Measurements from ENCODE around the gene SELENOS.

DNA sequence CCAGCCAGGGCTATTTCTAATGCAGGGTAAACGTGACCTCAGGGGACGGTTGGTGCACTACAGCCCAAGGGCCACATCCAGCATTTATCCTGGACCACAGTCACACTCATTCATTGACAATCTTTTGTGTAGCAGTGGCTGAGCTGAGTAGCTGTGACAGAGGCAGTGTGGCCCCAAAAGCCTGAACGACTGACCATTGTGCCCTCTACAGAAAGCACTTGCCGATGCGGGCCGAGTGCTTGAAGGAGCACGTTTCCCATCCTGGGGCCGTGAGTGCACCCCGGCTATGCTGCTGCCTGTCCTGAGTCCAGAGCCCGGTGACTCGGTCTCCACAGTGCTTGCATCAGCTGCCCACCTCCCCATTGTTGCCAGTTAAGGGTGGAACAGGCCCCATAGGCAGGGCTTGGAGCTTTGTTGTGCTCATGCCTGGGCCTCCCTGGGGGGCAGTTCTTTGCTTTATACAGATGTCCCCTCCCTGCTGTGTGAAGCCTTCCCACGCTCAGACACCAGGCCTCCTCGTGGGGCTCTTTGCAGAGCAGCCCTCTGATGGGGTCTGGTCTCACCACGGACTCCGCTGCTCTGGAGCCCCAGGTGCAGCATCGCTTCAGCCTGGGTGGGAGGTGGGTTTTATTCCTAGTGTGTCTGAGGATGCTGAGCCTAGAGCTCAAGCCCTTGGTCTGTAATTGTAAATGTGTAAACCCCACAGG, 30.8 kb upstream of the SELENOS start:
- TF ChIP-seq CTCF (IDR thresholded peaks at IDR 0.05) (no peak), EP300 (IDR thresholded peaks at IDR 0.05) (no peak), POLR2A (IDR thresholded peaks at IDR 0.05) (no peak)

Data from suprapubic skin (tissue), 3 donors.